ENCODE results near the gene ZNRF2. TPM values are rescaled to one million over a fixed set of nuclear protein-coding genes. Genes with fewer than 3 reads are reported as not detected.
"Not testable (repeated sequence)": the region's sequence is repeated elsewhere in the genome, so short reads cannot be mapped to it uniquely, and the experiment has no call there.

ZNRF2 gene
- polyA plus RNA-seq, 3 donors = 14.5 to 15.9 (median 15.3) TPM

DNA sequence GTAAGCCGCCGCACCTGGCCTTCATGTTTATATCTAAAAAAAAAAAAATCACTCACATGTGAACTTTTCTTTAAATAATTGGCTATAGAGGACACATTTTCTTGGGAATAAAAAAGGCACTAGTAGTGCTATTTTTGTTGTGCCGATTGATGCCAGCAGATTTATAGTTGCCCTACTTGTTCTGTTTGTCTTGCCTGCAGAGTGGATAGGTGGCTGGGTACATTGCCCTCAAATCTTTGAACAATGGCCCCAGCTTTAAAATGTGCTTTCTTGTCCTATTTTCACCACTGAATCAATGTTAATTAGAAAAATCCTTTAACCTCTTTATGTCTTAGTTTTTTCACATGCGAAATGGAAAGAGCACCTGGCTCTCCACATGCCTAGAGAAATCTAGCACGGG is 30.1 kb upstream of the ZNRF2 start:
- DNase-seq = no peak

DNA sequence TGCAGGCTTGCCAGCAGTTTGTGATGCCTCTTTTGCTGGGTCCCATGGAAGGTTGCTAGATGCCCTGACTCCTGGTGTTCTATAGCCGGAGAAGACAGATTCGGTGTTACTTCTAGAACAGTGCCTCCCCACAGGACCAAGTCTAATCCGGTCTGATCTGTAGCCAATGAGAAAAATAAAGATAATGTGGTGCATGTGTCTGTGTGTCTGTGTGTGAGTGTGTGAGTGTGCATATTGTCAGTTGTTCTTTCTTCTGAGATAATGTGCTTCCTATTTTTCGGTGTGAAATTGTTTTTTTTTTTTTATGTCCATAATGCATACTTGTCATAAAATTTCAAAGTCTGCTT is 29.7 kb upstream of the ZNRF2 start:
- DNase-seq = no peak

DNA sequence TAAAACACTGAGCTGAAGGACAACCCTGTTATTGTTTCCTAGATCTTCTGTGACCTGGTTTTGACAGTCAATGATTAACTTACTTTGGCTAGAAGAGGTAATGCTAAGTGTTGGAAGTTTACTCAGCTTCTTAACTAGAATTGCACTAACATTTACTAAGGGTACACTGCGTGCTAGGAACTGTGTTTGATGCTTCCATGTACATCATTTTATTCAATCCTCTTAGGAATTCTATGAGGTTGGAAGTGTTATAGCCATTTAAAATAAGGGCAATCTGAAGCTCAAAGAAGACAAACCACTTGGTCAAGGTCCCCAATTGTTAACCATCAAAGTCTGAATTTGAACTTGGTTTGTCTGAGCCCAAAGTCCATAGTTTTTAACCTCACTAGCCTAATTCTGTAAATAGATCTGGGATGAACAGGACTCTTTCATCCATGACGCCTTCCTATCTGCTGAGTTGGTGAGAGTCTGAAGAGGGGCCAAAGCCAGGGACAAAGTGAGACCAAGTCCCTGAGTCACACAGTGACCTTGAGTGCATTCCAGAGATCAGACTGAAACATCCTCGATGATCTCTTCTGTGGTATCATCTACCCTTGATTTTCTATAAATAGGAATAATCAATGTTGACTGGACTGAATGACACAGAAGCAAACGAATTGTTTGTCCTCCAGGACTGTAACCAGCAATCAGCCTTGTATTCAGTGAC is 29.2 kb upstream of the ZNRF2 start:
- no peak for DNase-seq

DNA sequence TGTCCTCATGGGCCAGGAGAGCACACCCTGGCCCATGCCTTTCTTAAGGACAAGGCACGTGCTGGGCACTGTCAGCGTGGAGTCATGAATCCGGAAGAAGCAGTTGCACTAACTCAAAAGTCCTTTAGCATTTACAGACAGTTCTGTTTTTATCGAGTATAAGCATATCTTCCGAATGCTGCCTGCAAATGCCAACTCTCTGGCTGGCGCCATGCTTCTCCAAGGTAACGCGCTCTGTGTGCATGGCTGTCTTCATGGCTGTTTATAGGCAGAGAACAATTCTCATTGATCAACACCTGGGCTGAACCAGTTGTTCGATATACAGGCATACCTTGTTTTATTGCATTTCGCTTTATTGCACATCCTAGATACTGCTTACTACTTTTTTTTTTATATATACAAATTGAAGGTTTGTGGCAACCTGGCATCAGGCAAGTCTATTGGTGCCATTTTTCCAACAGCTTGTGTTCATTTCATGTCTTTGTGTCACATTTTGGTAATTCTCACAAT is 28.0 kb upstream of the ZNRF2 start:
- DNase-seq = no peak

DNA sequence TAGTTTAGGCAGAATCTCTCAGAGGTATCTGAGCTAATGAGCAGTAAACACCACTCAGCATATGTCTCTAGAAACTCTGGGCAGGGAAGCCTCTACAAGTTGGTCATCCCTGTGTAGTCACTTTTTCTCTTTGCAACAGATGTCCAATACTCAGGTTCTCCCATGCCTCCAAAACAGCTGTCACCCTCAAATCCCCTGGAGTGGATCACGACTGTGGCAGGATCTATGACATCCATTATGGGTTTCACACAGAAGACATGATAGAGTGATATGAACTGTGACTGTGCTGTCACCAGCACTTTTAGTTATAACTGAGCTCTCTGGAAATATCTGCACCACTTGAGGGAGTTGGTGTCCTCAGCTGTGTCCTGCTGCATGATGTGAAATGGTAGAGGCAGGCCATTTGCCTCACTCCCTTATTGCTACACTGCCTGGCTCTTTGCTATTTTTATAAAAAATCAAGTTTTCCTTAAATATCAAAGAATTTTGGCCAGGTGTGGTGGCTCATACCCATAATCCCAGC is 24.1 kb upstream of the ZNRF2 start:
- no peak for DNase-seq

DNA sequence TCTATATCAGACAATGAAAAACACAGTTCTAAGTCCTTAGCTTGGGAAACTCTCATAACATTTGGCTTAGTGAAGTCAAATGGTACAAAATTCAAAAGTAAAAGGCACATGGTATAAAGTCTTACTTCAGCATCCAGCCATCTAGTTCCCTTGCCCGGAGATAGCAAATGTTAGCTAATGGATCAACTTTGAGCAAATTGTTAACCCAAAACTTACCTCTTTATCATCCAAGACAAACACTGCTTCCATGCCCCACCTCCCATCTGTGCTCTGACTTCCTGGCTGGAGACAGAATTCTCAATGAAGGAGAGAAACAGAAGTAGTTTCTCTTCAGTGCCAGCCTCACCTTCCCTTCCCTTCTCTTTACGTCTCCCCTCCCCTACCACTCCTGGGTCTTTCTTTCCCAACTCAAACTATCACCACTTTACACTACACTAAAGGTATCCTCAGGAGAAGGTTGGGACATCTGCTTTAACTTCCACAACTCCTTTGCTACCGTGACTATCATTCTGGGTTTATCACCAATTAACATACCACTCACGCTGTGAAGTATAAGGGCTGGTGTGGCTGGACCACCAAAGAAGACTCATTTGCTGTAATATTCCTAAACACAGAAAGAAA is 21.2 kb upstream of the ZNRF2 start:
- DNase-seq = no peak

DNA sequence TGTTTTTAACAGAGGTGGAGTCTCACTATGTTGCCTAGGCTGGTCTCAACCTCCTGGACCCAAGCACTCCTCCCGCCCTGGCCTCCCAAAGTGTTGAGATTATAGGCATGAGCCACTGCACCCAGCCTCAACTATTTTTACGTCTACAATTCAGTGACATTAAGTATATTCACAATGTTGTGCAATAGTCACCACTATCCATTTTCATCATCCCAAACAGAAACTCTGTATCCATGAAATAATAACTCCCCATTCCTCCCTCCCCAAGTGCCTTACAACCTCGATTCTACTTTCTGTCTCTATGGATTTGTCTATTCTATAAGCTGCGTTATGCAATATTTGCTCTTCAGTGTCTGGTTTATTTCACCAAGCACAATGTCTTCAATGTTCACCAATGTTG is 20.3 kb upstream of the ZNRF2 start:
- no peak for DNase-seq

DNA sequence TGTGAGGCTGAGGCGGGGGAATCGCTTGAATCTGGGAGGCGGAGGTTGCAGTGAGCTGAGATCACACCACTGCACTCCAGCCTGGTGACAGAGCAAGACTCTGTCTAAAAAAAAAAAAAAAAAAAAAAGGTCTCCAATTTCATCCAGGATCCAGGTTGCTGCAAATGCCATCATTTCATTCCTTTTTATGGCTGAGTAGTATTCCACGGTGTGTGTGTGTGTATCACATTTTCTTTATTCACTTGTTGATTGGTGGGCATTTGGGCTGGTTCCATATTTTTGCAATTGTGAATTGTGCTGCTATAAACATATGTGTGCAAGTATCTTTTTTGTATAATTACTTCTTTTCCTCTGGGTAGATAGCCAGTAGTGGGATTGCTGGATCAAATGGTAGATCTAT is 19.2 kb upstream of the ZNRF2 start:
- DNase-seq = not testable (repeated sequence)

DNA sequence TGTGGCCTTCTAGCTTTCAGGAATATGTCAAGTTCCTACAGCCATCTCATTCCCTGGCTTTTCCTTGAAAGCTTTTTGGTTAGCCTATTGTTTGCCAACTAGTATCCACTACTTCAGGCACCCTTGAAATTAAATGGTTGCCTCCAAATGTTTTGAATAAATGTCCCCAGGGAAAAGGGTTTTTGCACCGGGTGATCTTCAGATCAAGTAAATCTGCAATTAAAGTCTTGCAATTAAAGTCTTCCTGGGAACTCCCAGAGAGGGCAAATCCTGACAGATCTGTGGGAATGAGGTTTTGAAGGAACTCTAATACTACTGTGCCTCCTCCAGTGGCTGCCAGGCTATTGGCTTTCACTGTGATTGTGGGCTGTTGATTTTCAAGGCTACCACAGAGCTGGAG is 17.7 kb upstream of the ZNRF2 start:
- no peak for DNase-seq

DNA sequence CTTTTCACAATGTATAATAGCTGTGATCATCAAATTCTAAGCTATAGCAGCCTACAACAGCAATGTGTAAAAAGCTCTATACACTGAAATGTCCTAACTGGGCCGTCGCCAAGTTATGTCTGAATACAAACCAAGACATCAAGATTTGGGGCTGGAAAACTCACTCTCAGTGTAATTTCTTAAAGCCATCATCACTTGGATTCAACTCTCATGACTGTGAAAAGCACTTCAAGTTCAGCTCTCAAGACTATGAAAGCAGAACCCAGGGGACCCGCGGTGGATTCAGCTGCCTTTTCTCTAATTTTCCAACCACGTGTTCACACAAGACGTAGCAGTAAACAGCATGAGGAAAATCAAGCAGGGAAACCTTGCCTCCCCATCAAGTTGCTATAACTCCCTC is 15.8 kb upstream of the ZNRF2 start:
- no peak for DNase-seq

DNA sequence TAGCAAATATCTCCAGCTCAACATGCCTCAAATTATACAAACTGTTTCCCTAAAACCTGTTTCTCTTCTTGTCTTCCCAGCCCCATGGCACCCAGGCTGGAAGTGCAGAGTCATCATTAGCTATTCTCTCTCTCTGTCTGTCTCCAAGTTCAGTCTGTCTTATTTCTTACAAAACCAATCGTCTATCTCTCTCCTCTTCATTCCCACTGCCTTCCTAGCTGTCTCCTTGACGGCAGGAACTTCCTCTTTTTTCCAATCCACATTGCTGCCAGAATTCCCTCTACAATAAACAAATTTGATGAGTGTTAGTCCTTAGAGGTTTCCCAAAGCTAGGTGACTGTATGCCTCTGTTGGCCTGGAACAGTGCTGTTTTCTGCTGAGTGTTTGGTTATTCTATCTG is 14.9 kb upstream of the ZNRF2 start:
- no peak for DNase-seq

DNA sequence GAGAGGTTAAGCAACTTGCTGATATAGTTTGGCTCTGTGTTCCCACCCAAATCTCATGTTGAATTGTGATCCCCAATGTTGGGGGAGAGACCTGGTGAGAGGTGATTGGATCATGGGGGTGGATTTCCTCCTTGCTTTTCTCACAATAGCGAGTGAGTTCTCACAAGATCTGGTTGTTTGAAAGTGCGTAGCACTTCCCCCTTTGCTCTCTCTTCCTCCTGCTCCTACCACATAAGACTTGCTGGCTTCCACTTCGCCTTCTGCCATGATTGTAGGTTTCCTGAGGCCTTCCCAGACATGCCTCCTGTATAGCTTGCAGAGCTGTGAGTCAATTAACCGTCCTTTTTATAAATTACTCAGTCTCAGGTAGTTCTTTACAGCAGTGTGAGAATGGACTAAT is 13.5 kb upstream of the ZNRF2 start:
- DNase-seq = no peak

DNA sequence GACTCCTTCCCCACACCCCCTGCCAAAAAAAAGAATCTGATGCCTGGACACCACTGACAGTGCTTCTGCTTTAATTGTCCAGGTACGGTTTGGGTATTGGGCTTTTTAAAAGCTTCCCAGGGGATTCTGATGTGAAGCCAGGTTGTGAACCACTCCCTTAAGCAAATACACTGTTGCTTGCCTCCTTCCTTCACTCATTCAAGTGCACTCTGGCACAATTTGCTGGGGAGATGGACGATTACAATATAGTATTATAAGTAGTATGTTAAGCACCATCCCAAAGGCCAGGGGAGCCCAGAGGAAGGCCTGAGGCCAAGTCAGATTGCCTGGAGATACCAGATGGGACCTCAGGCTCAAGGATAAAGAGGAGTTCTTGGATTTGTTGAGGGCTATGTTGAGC is 12.3 kb upstream of the ZNRF2 start:
- DNase-seq = no peak

DNA sequence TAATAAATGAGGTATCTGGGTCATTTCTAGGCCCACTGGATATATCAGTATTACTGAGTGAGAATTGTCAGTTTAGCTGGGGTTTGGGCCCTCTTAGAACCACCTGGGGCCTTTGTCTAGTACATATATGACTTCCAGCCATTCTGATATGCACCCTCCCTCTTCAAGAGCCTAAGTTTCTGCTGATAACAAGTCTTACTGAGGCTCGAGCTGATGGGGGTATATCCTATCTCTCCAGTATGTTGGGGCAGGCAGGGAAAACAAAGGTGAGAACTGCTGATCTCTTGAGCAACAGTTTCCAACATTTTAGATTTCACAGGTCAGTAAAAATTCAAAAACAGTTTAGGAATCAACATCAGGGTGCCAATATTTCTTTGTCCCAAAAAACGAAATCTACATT is 10.8 kb upstream of the ZNRF2 start:
- DNase-seq = no peak

DNA sequence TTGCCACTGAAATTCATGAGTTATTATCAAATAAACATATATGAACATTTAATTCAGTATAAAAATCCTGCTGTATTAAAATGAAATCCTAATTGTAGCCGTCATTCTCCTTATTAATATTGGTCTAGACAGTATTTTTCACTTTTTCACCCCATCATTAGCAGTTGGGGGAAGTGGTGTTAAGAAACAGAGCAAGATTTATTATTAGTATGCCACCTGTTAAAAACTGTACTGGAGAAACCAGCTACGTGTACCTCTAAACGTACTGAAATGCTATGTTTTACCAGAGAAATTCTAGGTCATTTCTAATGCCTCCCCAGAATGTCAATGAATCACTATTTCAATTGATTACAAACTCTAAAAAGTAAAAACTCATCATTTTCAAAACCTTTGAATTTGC is 9.8 kb upstream of the ZNRF2 start:
- no peak for DNase-seq

DNA sequence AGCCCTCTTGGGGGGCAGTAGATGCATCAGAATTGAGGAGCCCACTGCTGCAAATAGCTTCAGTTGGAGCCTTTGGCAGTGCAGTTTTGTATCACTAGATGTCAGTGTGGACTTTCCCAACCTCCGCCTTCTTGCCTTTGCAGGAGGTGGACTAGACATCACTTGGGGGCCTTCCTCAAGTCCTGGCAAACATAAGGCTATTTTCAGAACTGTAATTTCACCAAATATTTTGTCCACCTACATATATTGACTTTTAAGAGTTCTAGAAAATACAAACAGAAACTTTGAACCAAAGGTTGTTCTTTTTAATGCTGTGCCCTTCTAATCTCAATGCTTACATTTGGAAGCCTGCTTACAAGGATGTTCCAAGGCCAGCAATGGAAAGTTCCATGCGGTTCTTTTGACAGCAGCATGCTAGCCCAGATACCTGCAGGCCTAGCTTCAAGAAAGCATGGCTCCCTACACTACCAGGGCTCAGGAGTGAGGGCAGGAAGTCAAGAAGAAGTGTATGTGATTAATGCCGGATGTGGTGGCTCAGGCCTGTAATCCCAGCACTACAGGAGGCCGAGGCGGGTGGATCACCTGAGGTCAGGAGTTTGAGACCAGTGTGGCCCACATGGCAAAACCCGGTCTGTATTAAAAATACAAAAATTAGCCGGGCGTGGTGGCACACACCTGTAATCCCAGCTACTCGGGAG is 8.0 kb upstream of the ZNRF2 start:
- DNase-seq = no peak

DNA sequence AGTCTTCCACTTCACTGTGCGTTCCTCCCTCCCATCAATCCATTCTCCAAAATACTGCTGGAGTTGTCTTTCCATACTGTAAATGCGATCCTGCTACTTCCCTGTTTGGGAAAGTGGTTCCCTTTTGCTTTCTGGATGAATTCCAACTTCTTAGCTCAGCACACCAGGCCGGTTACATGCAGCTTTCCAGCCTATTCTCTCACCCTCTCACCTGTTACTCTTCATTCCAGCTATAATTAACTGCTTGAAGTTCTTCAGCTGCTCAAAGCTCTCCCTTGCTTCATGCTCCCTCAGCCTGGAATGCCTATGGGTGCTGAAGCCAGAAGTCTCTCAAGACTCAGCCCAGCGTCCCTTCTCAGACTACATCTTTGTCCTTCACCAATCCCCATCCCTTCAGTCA is 6.0 kb upstream of the ZNRF2 start:
- no peak for DNase-seq

DNA sequence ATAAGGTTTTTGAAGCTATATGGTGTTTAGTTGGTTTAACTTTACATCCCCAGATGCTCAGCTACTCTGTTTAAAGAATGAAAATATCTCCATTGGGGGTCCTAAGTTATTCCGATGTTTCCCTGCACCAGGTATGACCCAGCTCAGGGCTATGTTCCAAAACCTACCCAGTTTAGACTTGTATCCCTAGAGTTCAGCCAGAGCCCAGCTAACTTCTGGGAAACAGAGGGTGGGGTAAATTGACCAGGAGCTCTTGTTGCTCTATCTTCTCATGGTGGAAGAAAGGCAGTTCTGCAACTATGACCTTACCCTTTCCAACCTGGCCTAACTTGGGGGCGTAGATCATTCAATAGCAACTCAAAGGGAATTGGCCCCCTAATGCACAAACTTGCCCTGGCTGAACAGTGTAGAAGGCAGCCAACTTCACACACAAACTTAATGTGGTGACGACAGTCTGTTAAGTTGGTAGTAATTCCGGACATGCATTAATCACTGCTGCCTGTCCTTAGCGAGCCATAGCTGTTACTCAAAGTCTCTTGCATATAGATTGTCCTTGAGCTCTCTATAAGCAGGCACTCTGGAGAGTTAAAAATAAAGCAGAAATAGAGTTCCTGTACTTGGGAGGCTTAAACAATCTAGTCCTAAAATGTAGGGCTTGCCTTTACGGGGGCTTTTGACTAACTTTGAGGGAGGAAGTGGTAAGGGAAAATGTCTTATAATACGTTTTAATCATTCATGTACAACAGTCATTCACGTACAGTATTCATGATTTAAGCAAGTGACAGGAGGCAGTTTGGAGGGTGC is 5.3 kb upstream of the ZNRF2 start:
- no peak for DNase-seq

DNA sequence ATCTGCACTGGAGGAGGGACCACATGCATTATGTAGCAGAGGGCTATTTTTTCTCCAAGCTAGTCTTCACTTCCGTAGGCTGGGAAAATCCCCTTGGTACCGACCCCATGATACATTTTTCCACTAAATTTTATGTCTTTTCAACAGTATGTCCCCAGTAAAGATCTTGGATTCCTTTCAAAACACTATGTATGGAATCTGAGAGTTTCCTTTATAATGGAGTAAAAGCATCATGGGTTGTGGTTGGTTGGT is 4.8 kb upstream of the ZNRF2 start:
- no peak for DNase-seq

DNA sequence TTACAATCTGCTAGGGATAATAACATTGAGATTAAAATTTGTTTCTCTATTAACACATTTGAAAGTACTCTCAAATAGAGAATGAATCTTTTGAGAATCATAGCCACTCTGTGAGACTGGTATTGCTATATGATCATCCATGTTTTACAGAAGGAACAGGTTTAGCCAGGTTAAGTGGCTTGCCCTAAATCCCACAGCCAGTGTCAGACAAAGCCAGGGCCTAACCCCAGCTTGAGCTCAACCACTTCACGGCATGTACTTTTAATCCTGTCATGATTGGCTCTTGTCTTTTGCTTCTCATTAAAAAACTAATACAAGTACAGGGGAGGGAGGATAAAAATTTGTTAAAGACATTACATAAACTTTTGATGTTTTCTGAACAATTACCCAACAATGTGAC is 3.8 kb upstream of the ZNRF2 start:
- DNase-seq = no peak

DNA sequence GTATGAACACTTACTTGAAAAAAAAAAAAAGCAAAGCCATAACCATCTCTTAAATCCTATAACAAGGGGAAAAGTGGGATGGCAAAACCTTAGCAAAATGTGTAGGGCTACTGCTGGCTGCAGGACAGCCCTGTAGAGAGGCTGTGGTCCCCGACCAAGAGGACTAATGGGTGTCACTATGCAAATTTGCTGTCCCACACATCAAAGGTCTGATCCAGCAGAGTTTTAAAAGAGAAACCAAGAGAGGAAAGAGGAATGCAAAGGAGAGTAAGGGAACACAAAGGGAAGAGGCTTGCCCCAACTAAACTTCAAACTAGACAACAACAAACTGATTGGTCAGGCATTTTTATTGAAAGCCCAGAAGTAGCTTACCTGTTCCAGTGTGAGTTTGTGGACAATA is 3.1 kb upstream of the ZNRF2 start:
- DNase-seq = no peak

DNA sequence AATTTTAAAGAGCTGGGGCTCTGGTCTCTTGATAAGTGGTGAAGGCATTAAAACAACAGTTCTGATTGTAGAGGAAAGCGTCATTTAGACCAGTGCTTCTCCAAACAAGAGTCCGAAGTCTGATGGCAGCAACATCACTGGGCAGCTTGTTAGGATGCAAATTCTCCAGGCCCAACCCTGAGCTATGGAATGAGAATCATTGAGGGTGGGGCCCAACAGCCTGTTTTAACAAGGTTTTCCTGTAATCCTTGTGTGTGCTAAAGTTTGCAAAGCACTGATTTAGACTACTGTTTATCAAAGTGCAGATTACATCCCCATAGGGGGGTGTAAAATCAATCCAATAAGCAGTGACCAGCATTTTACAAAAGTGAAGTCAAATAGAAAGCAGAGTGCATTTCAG is 2.6 kb upstream of the ZNRF2 start:
- no peak for DNase-seq

DNA sequence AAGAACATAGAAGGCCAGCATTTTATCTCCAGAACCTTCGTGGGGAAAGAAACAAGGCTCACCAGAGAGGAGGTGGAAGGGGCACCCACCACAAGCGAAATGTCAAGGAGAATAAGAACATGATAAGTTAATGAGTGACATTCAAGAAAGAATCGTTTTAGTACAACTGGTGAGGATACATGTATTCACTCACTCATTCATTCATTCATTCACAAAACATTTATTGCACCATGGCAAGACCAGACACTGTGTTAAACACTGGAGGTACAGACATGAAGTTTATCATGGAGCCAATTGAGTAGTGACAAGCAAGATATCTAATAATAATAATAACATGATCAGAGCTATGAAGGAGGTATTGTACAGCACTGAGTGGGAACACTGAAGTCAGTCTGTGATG is 1.7 kb upstream of the ZNRF2 start:
- DNase-seq = no peak
